Fibroblast of the aortic adventitia (primary cell): ENCODE results near the gene RAB3A. TPM values are rescaled to one million over a fixed set of nuclear protein-coding genes. Genes with fewer than 3 reads are reported as not detected.
A peak's percentile ranks its signal among the peaks of the same experiment; 100 is the strongest.

ENCODE experiments used
- DNase-seq: peaks from one replicate; pipeline ENCODE4 v3.0.0-alpha.2; 2010; ENCODE audit warnings: low read depth
- H3K4me3 ChIP-seq: 2 replicates; pipeline ENCODE4 v1.5.1; 2011; ENCODE audit warnings: low read depth, mild to moderate bottlenecking, control low read depth, low read length, moderate library complexity
- total RNA-seq: library from RNA; depleted of rRNA; stranded (reverse); fragments of >200 nt; gene quantifications from 2 replicates; pipeline ENCODE4 v1.2.3, GENCODE V29; 2012; ENCODE audit warnings: low replicate concordance
- TF ChIP-seq, protein P1 (sequence below): IDR thresholded peaks from 2 replicates; pipeline ENCODE4 v1.5.1; 2011; ENCODE audit warnings: mild to moderate bottlenecking, low read length, control low read depth, inconsistent platforms; ENCODE audit not compliant: insufficient read depth

The RAB3A gene
- total RNA-seq, 1 donor: 2.8 TPM

DNA sequence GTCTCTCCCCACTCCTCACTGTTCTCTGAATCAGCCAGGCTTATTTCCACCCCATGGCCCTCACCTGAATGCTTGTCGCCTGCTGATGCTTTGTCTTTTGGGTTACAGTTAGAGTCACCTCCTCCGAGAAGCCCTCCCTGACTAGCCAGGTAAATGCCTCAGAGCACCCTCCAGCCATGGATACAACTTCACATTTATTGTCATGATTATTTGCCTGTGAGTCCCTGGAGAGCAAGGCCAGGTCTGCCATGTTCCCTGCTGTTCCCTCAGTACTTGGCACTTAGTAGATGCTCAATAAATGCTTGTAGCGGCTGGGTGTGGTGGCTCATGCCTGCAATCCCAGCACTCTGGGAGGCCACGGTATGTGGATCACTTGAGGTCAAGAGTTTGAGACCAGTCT lies 26.1 kb upstream of the RAB3A start:
- DNase-seq: no peak
- TF ChIP-seq, protein P1, sequence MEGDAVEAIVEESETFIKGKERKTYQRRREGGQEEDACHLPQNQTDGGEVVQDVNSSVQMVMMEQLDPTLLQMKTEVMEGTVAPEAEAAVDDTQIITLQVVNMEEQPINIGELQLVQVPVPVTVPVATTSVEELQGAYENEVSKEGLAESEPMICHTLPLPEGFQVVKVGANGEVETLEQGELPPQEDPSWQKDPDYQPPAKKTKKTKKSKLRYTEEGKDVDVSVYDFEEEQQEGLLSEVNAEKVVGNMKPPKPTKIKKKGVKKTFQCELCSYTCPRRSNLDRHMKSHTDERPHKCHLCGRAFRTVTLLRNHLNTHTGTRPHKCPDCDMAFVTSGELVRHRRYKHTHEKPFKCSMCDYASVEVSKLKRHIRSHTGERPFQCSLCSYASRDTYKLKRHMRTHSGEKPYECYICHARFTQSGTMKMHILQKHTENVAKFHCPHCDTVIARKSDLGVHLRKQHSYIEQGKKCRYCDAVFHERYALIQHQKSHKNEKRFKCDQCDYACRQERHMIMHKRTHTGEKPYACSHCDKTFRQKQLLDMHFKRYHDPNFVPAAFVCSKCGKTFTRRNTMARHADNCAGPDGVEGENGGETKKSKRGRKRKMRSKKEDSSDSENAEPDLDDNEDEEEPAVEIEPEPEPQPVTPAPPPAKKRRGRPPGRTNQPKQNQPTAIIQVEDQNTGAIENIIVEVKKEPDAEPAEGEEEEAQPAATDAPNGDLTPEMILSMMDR: no peak
- no peak overlapping the region for H3K4me3 ChIP-seq

DNA sequence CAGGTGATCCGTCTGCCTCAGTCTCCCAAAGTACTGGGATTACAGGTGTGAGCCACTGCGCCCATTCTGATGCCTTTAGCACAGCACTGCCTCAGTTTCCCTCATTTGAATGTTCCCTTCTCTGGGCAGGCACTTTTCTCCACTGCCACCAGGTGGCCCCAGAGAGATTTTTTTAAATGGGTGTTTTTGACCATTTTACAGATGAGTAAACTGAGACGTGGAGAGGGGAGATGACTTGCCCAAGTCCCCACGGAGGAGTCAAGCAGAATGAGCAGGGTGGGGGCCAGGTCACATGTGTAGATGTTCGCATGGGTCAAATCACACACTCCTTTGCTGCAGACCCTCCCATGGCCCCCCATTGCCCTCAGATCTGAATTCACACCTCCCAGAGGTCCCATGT lies 25.6 kb upstream of the RAB3A start:
- no peak overlapping the region for H3K4me3 ChIP-seq
- no peak for DNase-seq
- TF ChIP-seq, protein P1: peak; percentile 59

DNA sequence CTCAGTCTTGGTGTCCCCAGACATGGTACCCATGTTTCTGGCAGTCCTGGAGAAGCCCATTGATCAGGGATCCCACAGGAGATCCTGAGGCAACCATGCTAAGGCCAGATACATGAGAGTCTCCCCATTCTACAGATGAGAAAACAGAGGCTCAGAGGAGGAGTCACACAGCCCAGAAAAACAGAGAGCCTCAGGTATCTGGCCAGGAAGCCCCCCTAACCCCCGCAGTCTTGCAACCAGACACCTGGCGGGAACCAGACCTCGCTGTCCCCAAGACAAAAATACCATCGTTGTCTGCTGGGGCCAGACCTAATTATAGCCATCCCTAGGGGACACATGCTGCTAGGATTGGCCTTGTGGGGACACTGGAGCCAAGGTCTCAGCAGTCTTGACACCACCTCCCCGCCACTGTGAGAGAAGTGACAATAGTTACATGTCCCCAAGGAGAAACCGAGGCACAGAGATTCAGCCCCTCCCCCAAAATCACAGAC lies 24.0 kb upstream of the RAB3A start:
- DNase-seq: no peak
- TF ChIP-seq, protein P1: no peak
- no peak overlapping the region for H3K4me3 ChIP-seq

DNA sequence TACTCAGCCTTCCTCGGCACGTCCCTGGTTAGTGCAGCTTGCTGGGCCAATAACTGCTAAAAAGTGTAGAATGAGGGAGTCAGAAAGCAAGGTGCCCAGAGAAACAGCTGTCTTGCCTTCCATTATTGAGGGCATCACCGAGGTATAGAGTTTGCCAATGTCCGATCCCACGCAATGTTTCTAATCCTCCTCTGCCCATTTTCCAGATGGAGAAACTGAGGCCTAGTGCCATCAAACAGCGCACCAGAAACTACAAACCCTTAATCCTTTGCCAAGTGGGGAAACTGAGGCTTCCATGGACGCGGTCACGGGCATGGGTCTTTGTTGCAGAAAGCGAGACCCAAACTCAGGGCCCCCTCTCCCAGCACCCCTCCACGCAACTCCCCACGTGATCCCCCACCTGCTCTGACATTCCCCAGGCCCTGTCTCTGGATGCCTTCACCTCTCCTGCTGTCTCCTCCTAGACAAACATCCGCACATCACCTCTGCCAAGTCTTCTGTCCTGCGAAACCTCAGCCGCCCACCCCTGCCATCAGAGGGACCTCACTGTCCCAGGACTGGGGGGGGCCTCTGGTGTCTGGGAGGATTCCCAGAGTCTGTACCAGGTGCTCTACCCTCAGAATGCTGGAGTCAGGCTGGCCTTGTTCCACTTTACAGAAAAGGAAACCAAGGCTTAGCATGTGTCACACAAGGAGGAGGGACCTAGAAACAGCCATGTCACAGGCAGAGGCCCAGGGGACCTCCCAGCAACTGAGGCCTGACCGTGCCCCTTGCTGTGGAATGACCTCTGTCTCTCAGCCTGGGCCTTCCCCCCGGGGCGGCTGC lies 23.3 kb upstream of the RAB3A start:
- H3K4me3 ChIP-seq: no peak overlapping the region
- no peak for DNase-seq
- TF ChIP-seq, protein P1: no peak

DNA sequence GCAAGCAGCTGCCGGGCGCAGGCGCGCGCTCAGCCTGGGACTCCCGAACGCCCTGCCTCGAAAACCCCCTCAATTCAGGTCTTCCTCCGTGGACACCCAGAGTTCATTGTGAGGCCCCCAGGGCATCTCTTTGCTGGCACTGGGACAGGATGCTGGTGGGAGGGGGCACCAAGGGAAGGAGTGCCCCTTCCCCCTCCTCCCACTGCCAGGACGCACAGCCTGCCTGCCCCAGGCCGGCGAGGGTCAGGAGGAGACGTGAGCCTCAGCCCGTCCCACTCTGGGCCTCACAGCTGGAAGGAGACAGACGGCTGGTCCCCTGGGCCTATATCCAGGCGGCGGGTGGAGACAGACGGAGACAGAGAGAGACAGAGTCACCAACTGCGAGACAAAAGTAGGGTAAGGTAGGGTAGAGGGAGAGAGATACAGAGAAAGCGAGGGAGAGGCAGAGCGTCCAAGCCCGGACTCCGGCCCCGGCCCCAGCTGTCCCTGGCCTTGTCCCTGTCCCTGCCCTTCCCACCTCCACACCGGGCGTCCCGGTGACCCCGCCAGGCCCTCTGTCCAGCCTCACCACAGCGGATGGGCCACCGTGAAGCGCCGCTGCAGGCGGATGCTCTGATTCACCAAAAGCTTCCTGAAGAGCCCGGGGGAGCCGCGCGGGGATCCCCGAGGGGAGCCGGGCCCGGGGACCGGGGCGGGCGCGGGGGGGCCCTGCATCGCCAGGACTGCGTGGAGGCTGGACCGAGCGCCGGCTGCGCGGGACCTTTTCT lies 22.0 kb upstream of the RAB3A start, which contains the start of gene PDE4C:
TSS of gene PDE4C (minus strand) at position 737 of the 767 bp plus-strand sequence. CDS start at position 714, 23 bp downstream.
- no peak within 1 kb of the TSS for H3K4me3 ChIP-seq
- no peak for DNase-seq
- TF ChIP-seq, protein P1: no peak

DNA sequence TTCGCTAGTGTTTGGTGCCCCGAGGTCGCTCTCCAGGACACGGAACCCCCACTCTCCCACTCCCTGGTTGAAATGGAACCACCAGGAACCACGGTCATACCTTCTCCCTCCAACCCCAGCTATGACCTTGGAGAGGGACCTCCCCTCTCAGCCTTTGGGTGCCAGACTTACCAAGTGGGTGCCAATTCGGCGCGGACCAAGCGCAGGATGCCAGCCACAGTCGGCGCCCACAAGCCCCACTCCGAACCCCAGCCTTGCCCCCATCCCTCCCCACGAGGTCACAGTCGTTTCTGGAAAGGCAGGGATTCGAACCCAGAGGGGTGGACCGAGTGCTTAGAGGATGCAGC lies 21.5 kb upstream of the RAB3A start:
- H3K4me3 ChIP-seq: no peak overlapping the region
- no peak for DNase-seq
- TF ChIP-seq, protein P1: no peak
